Measurements from ENCODE around the gene RORC.

GRCh38 chr1:151802372-151802771 lies 29.2 kb downstream of the RORC start:
- TF ChIP-seq POLR2A (IDR thresholded peaks at IDR 0.05; ENCODE audit: low read depth, low read length) (no peak), POLR2AphosphoS5 (IDR thresholded peaks at IDR 0.05; ENCODE audit: low read depth, low read length) (no peak)

All from GM12892 (cell line).